ENCODE results near the gene SRXN1. TPM values are rescaled to one million over a fixed set of nuclear protein-coding genes. Genes with fewer than 3 reads are reported as not detected.

Gene SRXN1
- total and polyA plus RNA-seq, 9 of the 15 experiments (the other 6 are each of a cell fraction or from before 2014, with no cell fraction given), result 6.8 to 36.4 (median 21.6) TPM

DNA sequence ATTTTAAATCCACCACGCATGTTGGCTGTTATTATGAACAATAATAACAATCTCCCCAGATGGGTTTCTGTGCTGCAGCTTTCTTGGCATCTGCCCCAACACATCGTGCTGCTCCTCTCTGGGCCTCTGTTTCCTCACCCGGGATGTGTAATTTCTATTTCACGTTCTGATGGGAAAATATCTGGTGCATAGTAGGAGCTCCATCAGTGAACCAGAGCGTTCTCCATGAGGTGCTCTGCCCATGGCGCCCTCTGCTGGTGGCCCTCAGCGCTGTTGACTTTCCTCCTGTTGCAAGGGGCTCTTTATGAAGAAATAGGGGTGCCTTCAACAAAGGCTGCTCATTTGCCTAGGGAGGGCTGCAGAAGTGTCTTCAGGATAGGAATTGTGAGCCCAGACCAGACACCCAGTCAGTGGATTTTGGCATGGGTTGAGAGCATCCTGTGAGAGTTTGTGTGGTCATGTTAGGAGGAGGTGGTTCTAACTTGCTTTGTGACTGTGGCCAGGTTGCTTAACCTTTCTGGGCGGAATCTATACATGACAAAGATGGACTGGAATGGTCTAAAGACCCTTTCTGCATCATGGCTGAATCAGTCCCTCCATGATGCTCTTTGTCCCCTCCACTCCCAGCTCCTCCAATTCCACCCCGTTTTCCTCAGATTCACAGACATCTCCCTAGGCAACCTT lies 14.5 kb upstream of the SRXN1 start (continued):
- TF ChIP-seq ZNF511 (CRISPR knock-in tag; IDR thresholded peaks at IDR 0.05) (0 out of 2 replicates have a peak, but pooled peaks have one; percentile 21), GTF3C2 (IDR thresholded peaks at IDR 0.05; ENCODE audit: borderline replicate concordance, extremely low read depth, insufficient read length) (no peak), KLF16 (IDR thresholded peaks at IDR 0.05) (0 out of 2 replicates have a peak, but pooled peaks have one; percentile 24), ZNF12 (CRISPR knock-in tag; IDR thresholded peaks at IDR 0.05) (no peak), MAX (CRISPR knock-in tag; IDR thresholded peaks at IDR 0.05) (peak; percentile 54), MNT (conservative IDR thresholded peaks at IDR 0.05) (0 out of 4 replicates have a peak, but pooled peaks of 1 of the 2 experiments have one; percentile 19), XRCC5 (IDR thresholded peaks at IDR 0.05; ENCODE audit: low read depth, low read length) (0 out of 2 replicates have a peak, but pooled peaks have one; percentile 44)
- TF ChIP-seq, protein P1, sequence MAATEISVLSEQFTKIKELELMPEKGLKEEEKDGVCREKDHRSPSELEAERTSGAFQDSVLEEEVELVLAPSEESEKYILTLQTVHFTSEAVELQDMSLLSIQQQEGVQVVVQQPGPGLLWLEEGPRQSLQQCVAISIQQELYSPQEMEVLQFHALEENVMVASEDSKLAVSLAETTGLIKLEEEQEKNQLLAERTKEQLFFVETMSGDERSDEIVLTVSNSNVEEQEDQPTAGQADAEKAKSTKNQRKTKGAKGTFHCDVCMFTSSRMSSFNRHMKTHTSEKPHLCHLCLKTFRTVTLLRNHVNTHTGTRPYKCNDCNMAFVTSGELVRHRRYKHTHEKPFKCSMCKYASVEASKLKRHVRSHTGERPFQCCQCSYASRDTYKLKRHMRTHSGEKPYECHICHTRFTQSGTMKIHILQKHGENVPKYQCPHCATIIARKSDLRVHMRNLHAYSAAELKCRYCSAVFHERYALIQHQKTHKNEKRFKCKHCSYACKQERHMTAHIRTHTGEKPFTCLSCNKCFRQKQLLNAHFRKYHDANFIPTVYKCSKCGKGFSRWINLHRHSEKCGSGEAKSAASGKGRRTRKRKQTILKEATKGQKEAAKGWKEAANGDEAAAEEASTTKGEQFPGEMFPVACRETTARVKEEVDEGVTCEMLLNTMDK (IDR thresholded peaks at IDR 0.05; ENCODE audit: borderline replicate concordance, insufficient read depth, low read depth, low read length, poor library complexity, severe bottlenecking), result peak; percentile 46

Measured in K562 (cell line).